Sigmoid colon (tissue), 7 donors: ENCODE measurements around the gene EHHADH. TPM values are rescaled to one million over a fixed set of nuclear protein-coding genes. Genes with fewer than 3 reads are reported as not detected.
"Not testable (repeated sequence)": the region's sequence is repeated elsewhere in the genome, so short reads cannot be mapped to it uniquely, and the experiment has no call there.

Source experiments
- DNase-seq: peaks from one replicate; pipeline ENCODE4 v3.0.0-alpha.2; 2019
- H3K27ac ChIP-seq, 4 donors: fragments of 200-600 bp; sonication (generic); one replicate each; pipeline ENCODE4 v1.5.1; 2016 to 2019; ENCODE audit warnings: mild to moderate bottlenecking in 1 of 4
- H3K27me3 ChIP-seq, 3 donors: fragments of 200-600 bp; sonication (generic); one replicate each; pipeline ENCODE4 v1.5.1; 2019; ENCODE audit warnings: mild to moderate bottlenecking in 1 of 3
- H3K36me3 ChIP-seq, 4 donors: fragments of 200-600 bp; sonication (generic); one replicate each; pipeline ENCODE4 v1.5.1; 2016 to 2019
- H3K4me1 ChIP-seq, 4 donors: fragments of 200-600 bp; sonication (generic); one replicate each; pipeline ENCODE4 v1.5.1; 2017 to 2019
- H3K4me3 ChIP-seq, 4 donors: fragments of 200-600 bp; sonication (generic); one replicate each; pipeline ENCODE4 v1.5.1; 2017 to 2019; ENCODE audit warnings: mild to moderate bottlenecking in 2 of 4, moderate library complexity in 1 of 4
- H3K9me3 ChIP-seq, 4 donors: fragments of 200-600 bp in 3 of 4; sonication (generic) in 3 of 4; one replicate each; pipeline versions ENCODE4 v1.5.1 to v1.6.1; 2013 to 2019
- CTCF ChIP-seq, 4 experiments: fragments of 450-650 bp in 3 of 4; fragments of 200-600 bp in 1 of 4; IDR thresholded peaks; one replicate each; pipeline ENCODE4 v1.5.1; 2016 to 2019; ENCODE audit warnings: antibody characterized with exemption in 4 of 4, mild to moderate bottlenecking in 3 of 4, moderate library complexity in 2 of 4
- EP300 ChIP-seq, 4 donors: sonication (generic); formaldehyde crosslinking; IDR thresholded peaks; one replicate each; pipeline ENCODE4 v1.6.1; 2017; ENCODE audit warnings: antibody characterized with exemption in 4 of 4
- POLR2A ChIP-seq, 2 donors: fragments of 450-650 bp; IDR thresholded peaks; one replicate each; pipeline ENCODE4 v1.6.1; 2016; ENCODE audit warnings: antibody characterized with exemption in 2 of 2, mild to moderate bottlenecking in 2 of 2, moderate library complexity in 2 of 2
- POLR2AphosphoS5 ChIP-seq, 4 donors: sonication (generic); formaldehyde crosslinking; IDR thresholded peaks; one replicate each; pipeline ENCODE4 v1.6.1; 2017; ENCODE audit warnings: antibody characterized with exemption in 4 of 4
- WGBS, 2 donors: extraction: QIAGEN DNeasy Blood & Tissue Kit; methylation state at CpG; one replicate each; pipeline ENCODE4 v1.1.7; 2013; 5-methylcytosine and 5-hydroxymethylcytosine counted together
- intact Hi-C: fragments of 100-400 bp; cut with DNase I; formaldehyde crosslinking; loops from one replicate; pipeline ENCODE4 v1.15.1; 2023
- polyA plus RNA-seq, 3 donors: library from polyadenylated mRNA; stranded (reverse); fragments of 200-250 nt; gene quantifications; one replicate each; pipeline ENCODE4 v1.2.3, GENCODE V29; 2013
- total RNA-seq, 4 donors: library from RNA; depleted of rRNA; stranded (reverse); fragments of >200 nt; gene quantifications; one replicate each; pipeline ENCODE4 v1.1.0, GENCODE V29; 2016
- donor health status: healthy with polysubstance abuse.
- donor health status: Bipolar disorder and iron deficiency.
- donor health status: healthy.

Gene EHHADH
- total and polyA plus RNA-seq, 7 donors: 1.9 to 20.8 (median 7.5) TPM

- Histone ChIP-seq H3K27ac (no peak overlapping the region), H3K4me3 (no peak overlapping the region), H3K27me3 (no peaks in the 10 kb centered on the region), H3K9me3 (peaks cover 0 to 12% (median under 1%) of the 10 kb centered on the region in 4 donors), H3K36me3 (peaks cover 0 to 18% (median 0%) of the 10 kb centered on the region in 4 donors), H3K4me1 (no peaks in the 10 kb centered on the region)
- DNase-seq: no peak
- TF ChIP-seq POLR2AphosphoS5 (IDR thresholded peaks at IDR 0.05) (no peak), EP300 (IDR thresholded peaks at IDR 0.05) (no peak), POLR2A (IDR thresholded peaks at IDR 0.05) (no peak), CTCF (IDR thresholded peaks at IDR 0.05) (no peak)
- intact Hi-C loops: no loop called here
These were observed 16.9 kb downstream of the EHHADH start for GRCh38 chr3:185236969-185237368.

DNA sequence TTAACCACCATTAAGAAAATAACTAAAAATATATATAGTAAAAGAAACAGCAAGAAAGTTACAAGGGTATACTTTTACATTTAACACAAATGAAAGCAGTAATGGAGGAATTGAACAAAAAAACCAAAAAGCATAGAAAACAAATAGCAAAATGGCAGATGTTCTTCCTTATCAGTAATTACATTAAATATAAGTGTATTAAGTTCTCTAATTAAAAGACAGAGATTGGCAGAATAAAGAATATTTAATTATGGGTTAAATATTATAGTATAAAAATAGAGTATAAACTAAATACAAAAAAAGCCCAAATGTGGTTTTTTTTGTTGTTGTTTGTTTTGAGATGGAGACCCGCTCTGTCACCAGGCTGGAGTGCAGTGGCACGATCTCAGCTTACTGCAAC is 20.5 kb downstream of the EHHADH start:
- Histone ChIP-seq H3K27ac (no peak overlapping the region), H3K27me3 (no peaks in the 10 kb centered on the region), H3K36me3 (peaks cover 0 to 22% (median 0%) of the 10 kb centered on the region in 4 donors), H3K9me3 (peaks cover 0 to 11% (median 0%) of the 10 kb centered on the region in 4 donors), H3K4me1 (no peaks in the 10 kb centered on the region), H3K4me3 (no peak overlapping the region)
- 97 to 100% methylated on average over 2 of the region's 2 CpGs for WGBS, 2 donors
- intact Hi-C loops: no loop called here
- TF ChIP-seq POLR2A (IDR thresholded peaks at IDR 0.05): no peak
- TF ChIP-seq POLR2AphosphoS5 (IDR thresholded peaks at IDR 0.05): no peak
- no peak for TF ChIP-seq EP300 (IDR thresholded peaks at IDR 0.05)
- TF ChIP-seq CTCF (IDR thresholded peaks at IDR 0.05): no peak
- DNase-seq: no peak

DNA sequence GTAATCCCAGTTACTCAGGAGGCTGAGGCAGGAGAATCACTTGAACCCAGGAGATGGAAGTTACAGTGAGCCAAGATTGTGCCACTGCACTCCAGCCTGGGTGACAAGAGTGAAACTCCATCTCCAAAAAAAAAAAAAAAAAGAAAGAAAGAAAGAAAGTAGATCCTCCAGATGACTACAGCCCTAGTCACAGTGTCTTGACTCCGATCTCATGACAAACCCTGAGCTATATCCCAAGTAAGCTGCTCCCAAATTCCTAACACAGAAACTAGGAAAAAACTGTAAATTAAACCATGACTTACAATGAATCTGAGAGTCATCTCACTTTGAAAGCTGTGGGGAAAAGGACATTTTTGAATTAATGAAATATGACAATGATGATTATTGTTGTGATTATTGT is 27.3 kb downstream of the EHHADH start:
- H3K27ac ChIP-seq, H3K4me1 ChIP-seq, DNase-seq, H3K36me3 ChIP-seq, H3K4me3 ChIP-seq, H3K27me3 ChIP-seq, H3K9me3 ChIP-seq, intact Hi-C loops: not testable (repeated sequence)
- WGBS, 2 donors: 96 to 100% methylated on average over 1 of the region's 1 CpG

DNA sequence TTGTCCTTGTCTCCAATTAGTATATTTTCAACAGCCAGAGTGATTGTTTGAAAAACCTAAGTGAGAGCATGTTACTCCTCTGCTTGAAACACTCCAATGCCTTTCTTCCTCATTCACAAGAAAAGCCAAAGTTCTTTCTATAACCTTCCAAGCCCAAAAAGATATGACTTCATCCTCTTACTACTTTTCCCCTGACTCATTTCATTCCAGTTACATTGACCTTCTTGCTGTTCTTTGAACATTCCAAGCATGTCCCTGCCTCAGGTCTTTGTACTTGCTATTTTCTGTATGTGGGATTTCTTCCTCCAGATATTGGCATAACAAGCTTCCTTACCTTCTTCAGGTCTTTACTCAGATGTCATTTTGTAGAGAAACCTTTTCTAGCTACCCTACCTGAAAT is 28.3 kb downstream of the EHHADH start:
- no peak overlapping the region for H3K27ac ChIP-seq
- TF ChIP-seq POLR2AphosphoS5 (IDR thresholded peaks at IDR 0.05): no peak
- no peak for TF ChIP-seq CTCF (IDR thresholded peaks at IDR 0.05)
- no peak for TF ChIP-seq POLR2A (IDR thresholded peaks at IDR 0.05)
- no peak for TF ChIP-seq EP300 (IDR thresholded peaks at IDR 0.05)
- DNase-seq: no peak
- intact Hi-C loops: no loop called here
- no peaks in the 10 kb centered on the region for H3K4me1 ChIP-seq
- H3K27me3 ChIP-seq: no peaks in the 10 kb centered on the region
- H3K36me3 ChIP-seq: peaks cover 0 to 4% (median 0%) of the 10 kb centered on the region in 4 donors
- H3K9me3 ChIP-seq: no peaks in the 10 kb centered on the region
- no peak overlapping the region for H3K4me3 ChIP-seq

DNA sequence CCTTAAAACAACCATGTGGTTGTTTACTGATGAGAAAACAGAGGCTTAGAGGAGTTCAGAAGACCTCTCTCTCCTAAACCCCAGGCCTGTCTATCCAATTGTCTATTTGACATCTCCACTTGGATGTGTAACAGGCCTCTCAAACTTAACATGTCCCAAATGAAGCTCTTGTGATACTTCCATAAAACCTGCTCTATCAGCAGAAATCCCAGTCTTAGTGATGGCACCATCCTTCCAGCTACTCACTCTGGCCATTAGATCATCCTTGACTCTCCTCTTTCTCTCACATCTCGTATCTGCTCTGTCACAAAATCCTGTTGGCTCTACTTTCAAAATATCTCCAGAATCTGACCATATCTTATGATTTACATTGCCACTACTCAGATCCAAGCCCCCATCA is 28.8 kb downstream of the EHHADH start:
- Histone ChIP-seq H3K27ac (no peak overlapping the region), H3K27me3 (no peaks in the 10 kb centered on the region), H3K4me1 (no peaks in the 10 kb centered on the region), H3K9me3 (no peaks in the 10 kb centered on the region), H3K4me3 (no peak overlapping the region), H3K36me3 (peaks cover 0 to 4% (median 0%) of the 10 kb centered on the region in 4 donors)
- intact Hi-C loops: no loop called here
- WGBS, 2 donors: 95 to 96% methylated on average over 1 of the region's 1 CpG
- TF ChIP-seq CTCF (IDR thresholded peaks at IDR 0.05) (no peak), EP300 (IDR thresholded peaks at IDR 0.05) (no peak), POLR2A (IDR thresholded peaks at IDR 0.05) (no peak), POLR2AphosphoS5 (IDR thresholded peaks at IDR 0.05) (no peak)
- no peak for DNase-seq
